OCI-LY1 (cell line): ENCODE measurements around the gene TMEM79.

Experiments used
- CTCF ChIP-seq: fragments of 200-600 bp; sonication (generic), shearing (Covaris generic); IDR thresholded peaks from 2 replicates; pipeline ENCODE4 v1.5.1; 2017; ENCODE audit warnings: mild to moderate bottlenecking, antibody characterized with exemption, low read length, moderate library complexity, mixed read lengths
- EZH2 ChIP-seq: fragments of 200-600 bp; sonication (generic), shearing (Covaris generic); IDR thresholded peaks from 2 replicates; pipeline ENCODE4 v1.8.0; 2017; ENCODE audit warnings: borderline replicate concordance, mixed run types, mild to moderate bottlenecking, antibody characterized with exemption, low read length, moderate library complexity, mixed read lengths

GRCh38 chr1:156305215-156305614 is 21.1 kb downstream of the TMEM79 start:
- TF ChIP-seq EZH2, result no peak
- no peak for TF ChIP-seq CTCF
